GM18870 (cell line): ENCODE results near the gene PRKN.

Source experiments
- ATAC-seq: cut with Tn5 transposase; IDR thresholded peaks from one replicate; pipeline ENCODE4 v1.9.1; 2021; ENCODE audit warnings: moderate library complexity; ENCODE audit not compliant: unreplicated experiment

PRKN gene

DNA sequence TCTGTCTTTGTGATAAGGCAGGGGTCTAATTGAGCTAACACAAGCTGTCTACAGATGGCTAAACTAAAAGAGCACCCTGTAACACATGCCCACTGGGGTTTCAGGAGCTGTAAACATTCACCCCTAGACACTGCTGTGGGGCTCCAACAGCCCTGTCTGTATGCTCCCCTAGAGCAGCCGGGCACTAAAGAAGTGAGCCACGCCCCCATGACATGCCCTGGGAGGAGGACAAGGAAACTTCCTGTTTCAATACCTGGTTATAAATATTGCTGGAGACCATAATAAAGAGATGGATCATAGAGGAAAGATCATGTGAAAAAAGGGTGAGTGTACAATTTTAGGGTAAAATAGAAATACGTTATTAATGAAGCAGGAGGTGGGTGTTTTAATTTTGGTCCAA lies 786.0 kb downstream of the PRKN start:
- no peak for ATAC-seq

GRCh38 chr6:161940519-161940918 lies 787.0 kb downstream of the PRKN start:
- no peak for ATAC-seq

DNA sequence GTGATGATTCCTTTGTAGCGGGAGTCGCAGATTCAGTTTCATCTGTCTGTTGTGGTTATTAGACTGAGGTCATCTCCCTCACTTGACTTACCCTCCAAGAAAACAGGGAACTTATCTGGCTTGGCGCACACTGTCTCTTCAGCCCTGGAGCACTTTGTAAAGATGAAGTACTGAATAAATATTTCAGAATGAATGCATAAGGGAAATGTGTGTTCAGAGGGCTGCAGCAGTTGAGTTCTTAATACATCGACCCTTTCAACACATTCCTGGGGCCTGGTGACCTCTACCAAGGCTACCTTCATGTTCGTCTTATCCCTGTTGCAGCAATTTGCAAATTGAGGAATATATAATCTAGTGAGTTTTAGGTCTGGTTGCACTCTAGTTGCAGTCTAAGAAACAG lies 801.2 kb downstream of the PRKN start:
- no peak for ATAC-seq

GRCh38 chr6:161924516-161925116 lies 803.0 kb downstream of the PRKN start:
- ATAC-seq = no peak

- peak; percentile 71 for ATAC-seq
Measured at GRCh38 chr6:161922631-161923119, 804.9 kb downstream of the PRKN start.

DNA sequence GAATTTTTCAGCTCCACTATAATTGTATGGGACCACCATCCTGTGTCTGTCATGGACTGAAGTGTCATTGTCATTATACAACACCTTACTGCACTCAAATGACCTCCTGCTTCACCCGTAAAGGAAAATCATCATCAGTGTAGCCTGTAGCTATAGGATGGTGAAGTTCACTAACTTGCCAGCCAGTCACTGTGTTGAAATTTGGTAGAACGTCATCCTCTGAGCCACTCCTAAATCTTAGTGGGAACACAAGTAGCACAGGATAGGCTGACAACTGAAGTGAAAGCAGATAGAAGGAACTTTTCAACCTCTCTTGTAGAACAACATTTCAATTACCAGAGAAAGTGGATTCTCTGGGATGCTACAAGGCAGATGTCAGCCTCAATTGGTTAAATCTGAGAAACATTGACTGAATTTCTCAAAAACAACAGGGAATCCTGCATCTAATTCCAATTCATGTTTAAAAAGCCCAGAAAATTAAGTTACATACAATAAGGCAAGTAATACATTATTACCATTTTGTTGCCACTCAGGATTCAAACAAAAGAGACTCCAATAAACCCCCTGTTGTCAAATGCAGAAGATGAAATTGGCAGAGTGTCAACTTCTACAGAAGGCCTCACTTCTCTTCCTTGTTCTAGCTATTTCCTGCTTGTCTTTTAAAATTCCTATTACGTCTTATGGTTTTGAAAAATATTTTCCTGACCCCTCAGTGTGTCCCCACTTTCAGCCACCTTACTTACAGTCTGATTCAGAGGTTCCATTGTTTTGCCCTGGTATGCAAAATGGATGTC lies 805.8 kb downstream of the PRKN start:
- ATAC-seq = no peak

- no peak for ATAC-seq
Measured at GRCh38 chr6:161919691-161920090, 807.9 kb downstream of the PRKN start.

- no peak for ATAC-seq
Measured at GRCh38 chr6:161918628-161919205, 808.8 kb downstream of the PRKN start.

GRCh38 chr6:161918109-161918531 lies 809.4 kb downstream of the PRKN start:
- ATAC-seq = no peak

GRCh38 chr6:161917645-161918044 lies 809.9 kb downstream of the PRKN start:
- ATAC-seq = no peak

- no peak for ATAC-seq
Measured at GRCh38 chr6:161915456-161915964, 812.1 kb downstream of the PRKN start.

DNA sequence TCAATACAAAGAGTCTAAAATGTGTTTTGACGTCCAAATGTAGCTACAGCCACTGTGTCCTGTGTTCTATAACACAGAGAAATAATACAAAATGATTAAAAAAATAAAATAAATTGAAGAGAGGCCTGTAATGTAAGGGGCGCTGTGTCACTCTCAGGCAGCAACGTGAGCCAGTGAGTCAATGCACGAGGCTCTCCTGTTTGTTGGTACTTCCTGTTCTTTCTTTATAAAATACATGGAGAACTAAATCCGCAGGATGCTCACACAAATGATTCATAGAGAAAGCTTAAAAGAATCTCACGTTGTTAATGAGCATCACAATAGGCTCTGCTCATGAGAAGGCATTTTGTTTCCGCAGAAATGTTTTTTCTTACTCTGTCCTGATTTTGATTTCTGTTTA lies 818.7 kb downstream of the PRKN start:
- ATAC-seq = no peak

- no peak for ATAC-seq
Measured at GRCh38 chr6:161906571-161906970, 821.0 kb downstream of the PRKN start.

DNA sequence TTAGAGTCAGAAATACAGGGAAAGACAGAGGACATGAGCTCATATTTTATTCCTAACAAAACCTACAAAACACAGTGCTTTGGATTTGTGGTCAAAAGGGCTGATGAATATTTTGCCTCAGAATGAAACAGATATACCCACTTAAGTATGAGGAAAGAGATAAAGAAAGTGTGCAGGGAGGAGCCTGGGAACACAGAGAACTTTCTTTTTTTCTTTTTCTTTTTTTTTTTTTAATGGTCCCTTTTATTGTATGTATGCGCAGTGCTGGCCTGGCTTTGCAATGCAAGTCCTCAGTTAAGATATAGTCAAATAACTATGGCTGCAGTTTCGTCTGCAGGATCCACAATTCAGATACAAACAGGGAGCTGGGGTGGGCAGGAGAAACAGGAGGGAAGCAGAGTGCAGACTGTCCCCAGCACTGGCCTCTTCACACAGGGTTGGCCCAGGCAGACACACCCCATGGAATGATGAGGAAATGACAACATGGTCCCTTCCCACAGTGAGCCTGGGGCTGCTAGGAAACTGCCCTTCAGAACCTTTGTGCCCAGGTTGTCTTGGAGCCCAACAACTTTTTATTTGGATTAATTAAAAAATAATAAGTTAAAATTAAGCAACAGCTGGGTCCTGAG lies 823.9 kb downstream of the PRKN start:
- no peak for ATAC-seq

GRCh38 chr6:161901740-161902426 lies 825.7 kb downstream of the PRKN start:
- ATAC-seq = no peak

DNA sequence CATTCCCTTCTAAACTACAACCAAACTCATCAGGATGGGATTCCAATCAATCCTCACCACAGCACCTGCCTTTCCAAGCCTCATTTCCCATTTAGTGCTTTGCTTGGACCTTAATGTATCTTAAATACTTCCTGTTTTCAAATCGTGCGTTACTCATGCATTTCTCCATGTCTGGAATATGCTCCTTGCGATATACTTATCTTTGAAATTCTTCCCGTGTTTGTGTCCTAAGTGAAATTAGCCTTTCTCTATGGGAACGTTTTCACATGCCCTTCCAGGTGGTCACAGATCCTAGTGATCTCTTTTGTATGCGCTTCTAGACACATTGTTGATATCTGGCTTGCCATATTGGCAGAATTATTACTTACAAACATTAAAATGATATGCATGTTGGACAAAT lies 833.1 kb downstream of the PRKN start:
- ATAC-seq = no peak

- no peak for ATAC-seq
Measured at GRCh38 chr6:161891542-161891941, 836.0 kb downstream of the PRKN start.

DNA sequence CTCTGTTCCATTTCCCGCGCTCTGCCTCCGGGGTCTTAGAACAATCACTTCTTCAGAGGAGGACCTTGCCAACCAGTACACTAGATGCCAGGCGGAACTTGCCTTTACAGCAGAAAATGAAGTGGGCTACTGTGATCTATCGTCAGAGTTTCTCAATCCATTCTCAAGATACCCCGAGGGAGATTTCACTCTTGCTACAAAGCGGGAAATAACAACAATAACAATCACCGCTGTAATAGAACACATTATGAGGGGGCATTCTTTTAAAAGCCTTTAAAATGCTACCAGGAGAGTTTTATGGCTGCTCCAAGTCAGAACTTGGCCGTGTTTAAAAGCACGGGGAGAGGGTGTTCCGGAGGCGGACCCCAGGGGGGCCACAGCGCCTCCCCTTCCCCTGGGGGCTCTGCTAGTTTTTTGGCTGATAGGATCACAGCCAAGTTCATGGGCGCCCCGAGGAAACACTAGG lies 836.7 kb downstream of the PRKN start:
- no peak for ATAC-seq

DNA sequence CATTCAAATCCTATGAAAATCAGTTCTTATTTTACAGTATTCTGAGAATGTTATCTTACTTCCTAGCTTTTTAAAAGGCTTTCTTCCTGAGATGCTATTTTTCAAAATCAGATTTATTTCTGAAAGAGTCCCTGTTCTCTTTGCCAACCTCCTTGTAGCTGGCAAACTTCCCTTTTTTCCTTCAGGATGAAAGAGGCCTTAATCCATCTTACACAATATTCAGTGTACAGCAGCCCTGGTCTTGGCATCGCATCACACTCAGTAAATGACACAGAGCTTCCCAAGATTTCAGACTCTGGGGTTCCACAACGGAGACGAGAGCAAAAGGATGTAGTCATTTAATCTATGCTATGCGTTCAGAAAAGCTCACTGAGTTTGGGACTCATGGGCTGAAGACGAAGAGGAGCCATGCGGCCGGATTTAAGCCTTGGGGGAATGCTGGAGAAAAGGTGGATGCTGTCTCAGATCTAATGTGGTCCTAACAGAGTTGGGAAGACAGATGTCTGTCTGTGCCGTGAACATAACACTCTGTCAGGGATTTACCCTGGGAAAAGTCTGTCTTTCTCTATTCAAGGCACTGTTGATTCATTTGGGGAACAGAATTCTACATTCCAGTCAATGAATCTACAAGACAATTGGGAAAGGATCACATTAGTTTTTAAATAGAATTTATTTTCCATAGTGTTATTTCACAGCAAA lies 837.3 kb downstream of the PRKN start:
- ATAC-seq = no peak

DNA sequence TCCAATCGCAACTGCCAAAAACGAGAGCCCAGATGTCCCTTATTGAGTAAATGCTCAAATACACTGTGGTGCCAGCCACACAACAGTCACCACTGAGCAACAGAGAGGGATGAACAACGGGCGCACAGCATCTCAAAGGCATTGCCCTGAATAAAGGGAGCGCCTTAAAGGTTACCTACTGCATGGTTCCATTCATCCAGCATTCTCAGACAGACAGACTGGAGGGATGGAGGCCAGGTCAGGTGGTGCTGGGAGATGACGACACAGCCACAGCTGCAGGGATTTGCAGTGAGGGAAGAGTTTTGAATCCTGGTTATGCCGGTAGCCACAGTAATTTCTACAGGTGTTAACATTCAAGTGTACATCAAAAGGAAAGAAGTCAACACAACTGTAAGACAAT lies 838.2 kb downstream of the PRKN start:
- no peak for ATAC-seq
